ENCODE results near the gene SYNPR. TPM values are rescaled to one million over a fixed set of nuclear protein-coding genes. Genes with fewer than 3 reads are reported as not detected.

SYNPR gene
- total RNA-seq, 2 donors from 2014 or later, result not detected

GRCh38 chr3:63384382-63384781, 106.3 kb downstream of the SYNPR start:
- Mint-ChIP-seq H3K4me1 (no peaks in the 10 kb centered on the region), H3K27ac (no peak overlapping the region), H3K36me3 (ENCODE audit: low read depth) (no peaks in the 10 kb centered on the region), H3K4me3 (no peak overlapping the region), H3K9me3 (peaks cover 5% of the 10 kb centered on the region), H3K27me3 (peaks cover 10% of the 10 kb centered on the region)
- no peak for ATAC-seq (replicated peaks)

GRCh38 chr3:63385629-63386028, 107.5 kb downstream of the SYNPR start:
- Mint-ChIP-seq H3K36me3 (ENCODE audit: low read depth) (no peaks in the 10 kb centered on the region), H3K9me3 (peaks cover 5% of the 10 kb centered on the region), H3K4me1 (no peaks in the 10 kb centered on the region), H3K4me3 (no peak overlapping the region), H3K27me3 (peaks cover 10% of the 10 kb centered on the region), H3K27ac (no peak overlapping the region)
- no peak for ATAC-seq (replicated peaks)

GRCh38 chr3:63386568-63386967, 108.5 kb downstream of the SYNPR start:
- Mint-ChIP-seq H3K4me3 (no peak overlapping the region), H3K4me1 (no peaks in the 10 kb centered on the region), H3K9me3 (peaks cover 3% of the 10 kb centered on the region), H3K27ac (no peak overlapping the region), H3K36me3 (ENCODE audit: low read depth) (no peaks in the 10 kb centered on the region), H3K27me3 (peaks cover 8% of the 10 kb centered on the region)
- no peak for ATAC-seq (replicated peaks)

GRCh38 chr3:63387568-63387967, 109.5 kb downstream of the SYNPR start:
- Mint-ChIP-seq H3K4me1 (no peaks in the 10 kb centered on the region), H3K9me3 (no peaks in the 10 kb centered on the region), H3K36me3 (ENCODE audit: low read depth) (no peaks in the 10 kb centered on the region), H3K27ac (no peak overlapping the region), H3K4me3 (no peak overlapping the region), H3K27me3 (peaks cover 6% of the 10 kb centered on the region)
- ATAC-seq (replicated peaks), result no peak

GRCh38 chr3:63390710-63391230, 112.7 kb downstream of the SYNPR start:
- no peak for ATAC-seq (replicated peaks)
- Mint-ChIP-seq H3K9me3 (no peaks in the 10 kb centered on the region), H3K4me1 (no peaks in the 10 kb centered on the region), H3K27me3 (no peaks in the 10 kb centered on the region), H3K27ac (no peak overlapping the region), H3K4me3 (no peak overlapping the region), H3K36me3 (ENCODE audit: low read depth) (no peaks in the 10 kb centered on the region)

- H3K36me3 Mint-ChIP-seq (ENCODE audit: low read depth), result no peaks in the 10 kb centered on the region
- H3K4me1 Mint-ChIP-seq, result no peaks in the 10 kb centered on the region
- no peak overlapping the region for H3K27ac Mint-ChIP-seq
- no peaks in the 10 kb centered on the region for H3K9me3 Mint-ChIP-seq
- no peak for ATAC-seq (replicated peaks)
- H3K27me3 Mint-ChIP-seq, result no peaks in the 10 kb centered on the region
- no peak overlapping the region for H3K4me3 Mint-ChIP-seq
Observed at GRCh38 chr3:63395960-63396359, 117.9 kb downstream of the SYNPR start.

GRCh38 chr3:63400246-63400860, 122.2 kb downstream of the SYNPR start:
- H3K27me3 Mint-ChIP-seq, result peaks cover 6% of the 10 kb centered on the region
- H3K36me3 Mint-ChIP-seq (ENCODE audit: low read depth), result no peaks in the 10 kb centered on the region
- no peaks in the 10 kb centered on the region for H3K4me1 Mint-ChIP-seq
- no peak overlapping the region for H3K4me3 Mint-ChIP-seq
- no peak overlapping the region for H3K27ac Mint-ChIP-seq
- peaks cover 8% of the 10 kb centered on the region for H3K9me3 Mint-ChIP-seq
- no peak for ATAC-seq (replicated peaks)

GRCh38 chr3:63405882-63406281, 127.8 kb downstream of the SYNPR start:
- no peak overlapping the region for H3K4me3 Mint-ChIP-seq
- H3K27ac Mint-ChIP-seq, result no peak overlapping the region
- H3K27me3 Mint-ChIP-seq, result peaks cover 6% of the 10 kb centered on the region
- no peaks in the 10 kb centered on the region for H3K4me1 Mint-ChIP-seq
- H3K36me3 Mint-ChIP-seq (ENCODE audit: low read depth), result no peaks in the 10 kb centered on the region
- peaks cover 8% of the 10 kb centered on the region for H3K9me3 Mint-ChIP-seq
- ATAC-seq (replicated peaks), result no peak

GRCh38 chr3:63413523-63413922, 135.4 kb downstream of the SYNPR start:
- H3K4me3 Mint-ChIP-seq, result no peak overlapping the region
- no peaks in the 10 kb centered on the region for H3K9me3 Mint-ChIP-seq
- H3K27ac Mint-ChIP-seq, result no peak overlapping the region
- no peaks in the 10 kb centered on the region for H3K36me3 Mint-ChIP-seq (ENCODE audit: low read depth)
- no peak for ATAC-seq (replicated peaks)
- no peaks in the 10 kb centered on the region for H3K27me3 Mint-ChIP-seq
- no peaks in the 10 kb centered on the region for H3K4me1 Mint-ChIP-seq

- H3K4me1 Mint-ChIP-seq, result no peaks in the 10 kb centered on the region
- no peaks in the 10 kb centered on the region for H3K27me3 Mint-ChIP-seq
Observed at GRCh38 chr3:63414607-63415006, 136.5 kb downstream of the SYNPR start.

GRCh38 chr3:63429905-63430304, 151.8 kb downstream of the SYNPR start:
- H3K4me1 Mint-ChIP-seq, result no peaks in the 10 kb centered on the region
- peaks cover 3% of the 10 kb centered on the region for H3K9me3 Mint-ChIP-seq
- peaks cover 8% of the 10 kb centered on the region for H3K27me3 Mint-ChIP-seq
- no peak overlapping the region for H3K27ac Mint-ChIP-seq
- no peaks in the 10 kb centered on the region for H3K36me3 Mint-ChIP-seq (ENCODE audit: low read depth)
- ATAC-seq (replicated peaks), result no peak
- H3K4me3 Mint-ChIP-seq, result no peak overlapping the region

More at GRCh38 chr3:63414607-63415006, 136.5 kb downstream of the SYNPR start:
- ATAC-seq (replicated peaks), result no peak
- Mint-ChIP-seq H3K9me3 (no peaks in the 10 kb centered on the region), H3K36me3 (ENCODE audit: low read depth) (no peaks in the 10 kb centered on the region), H3K27ac (no peak overlapping the region), H3K4me3 (no peak overlapping the region)

- no peak overlapping the region for H3K4me3 Mint-ChIP-seq
- H3K9me3 Mint-ChIP-seq, result peaks cover 3% of the 10 kb centered on the region
- ATAC-seq (replicated peaks), result no peak
- no peaks in the 10 kb centered on the region for H3K36me3 Mint-ChIP-seq (ENCODE audit: low read depth)
- no peaks in the 10 kb centered on the region for H3K4me1 Mint-ChIP-seq
- no peak overlapping the region for H3K27ac Mint-ChIP-seq
- H3K27me3 Mint-ChIP-seq, result peaks cover 8% of the 10 kb centered on the region
Observed at GRCh38 chr3:63430875-63431274, 152.8 kb downstream of the SYNPR start.

GRCh38 chr3:63437858-63438257, 159.8 kb downstream of the SYNPR start:
- no peak for ATAC-seq (replicated peaks)
- Mint-ChIP-seq H3K27ac (no peak overlapping the region), H3K27me3 (peaks cover 9% of the 10 kb centered on the region), H3K4me3 (no peak overlapping the region), H3K36me3 (ENCODE audit: low read depth) (no peaks in the 10 kb centered on the region), H3K9me3 (no peaks in the 10 kb centered on the region), H3K4me1 (no peaks in the 10 kb centered on the region)

GRCh38 chr3:63438826-63439371, 160.8 kb downstream of the SYNPR start:
- no peaks in the 10 kb centered on the region for H3K9me3 Mint-ChIP-seq
- no peaks in the 10 kb centered on the region for H3K4me1 Mint-ChIP-seq
- H3K36me3 Mint-ChIP-seq (ENCODE audit: low read depth), result no peaks in the 10 kb centered on the region
- no peak for ATAC-seq (replicated peaks)
- H3K27ac Mint-ChIP-seq, result no peak overlapping the region
- no peak overlapping the region for H3K4me3 Mint-ChIP-seq
- H3K27me3 Mint-ChIP-seq, result peaks cover 9% of the 10 kb centered on the region

GRCh38 chr3:63441262-63441661, 163.2 kb downstream of the SYNPR start:
- no peak overlapping the region for H3K27ac Mint-ChIP-seq
- no peaks in the 10 kb centered on the region for H3K36me3 Mint-ChIP-seq (ENCODE audit: low read depth)
- H3K4me1 Mint-ChIP-seq, result no peaks in the 10 kb centered on the region
- no peaks in the 10 kb centered on the region for H3K9me3 Mint-ChIP-seq
- peaks cover 9% of the 10 kb centered on the region for H3K27me3 Mint-ChIP-seq
- ATAC-seq (replicated peaks), result no peak
- no peak overlapping the region for H3K4me3 Mint-ChIP-seq

Measured in activated T-helper 17 cell treated with anti-CD3 and anti-CD28 coated beads, Interleukin-2, amount 50 U/mL, for 72 hours (primary cell).